Spleen (tissue), 7 donors: ENCODE measurements around the gene CFAP97D1.

Experiments used
- CTCF ChIP-seq, 11 experiments: fragments of 200-600 bp in 7 of 11; fragments of 450-650 bp in 4 of 11; sonication (generic) in 4 of 11; IDR thresholded peaks in 8 of 11; conservative IDR thresholded peaks in 3 of 11; 1 replicate in 7 of 11; 2 replicates in 4 of 11; pipeline versions ENCODE4 v1.4.0 to v1.8.0; 2016 to 2021; ENCODE audit warnings: antibody characterized with exemption in 11 of 11, inconsistent platforms in 4 of 11, mild to moderate bottlenecking in 1 of 11
- POLR2A ChIP-seq, 3 donors: fragments of 450-650 bp; IDR thresholded peaks; one replicate each; pipeline ENCODE4 v1.5.1; 2017; ENCODE audit warnings: antibody characterized with exemption in 3 of 3, mild to moderate bottlenecking in 1 of 3
- donor health status: DM: no; HTN: no; CAD: no; lungs with moderate emphysema.
- donor health status: DM: no; HTN: no; CAD: no.
- donor health status: DM: no; HTN: no; CAD: no.

- peak; percentile 16 to 72 (median 33) for TF ChIP-seq POLR2A (IDR thresholded peaks at IDR 0.05)
- peak in 2 of 11 experiments; percentile 20 to 22 for TF ChIP-seq CTCF (IDR thresholded peaks at IDR 0.05 in 8 of 11, conservative IDR thresholded peaks at IDR 0.05 in 3 of 11)
Observed at GRCh38 chr17:43778337-43779144, 1.7 kb upstream of the CFAP97D1 start, which contains the start of gene DUSP3.
